Dendritic cell treated with granulocyte-macrophage colony-stimulating factor and Interleukin-4, amounts not matched to agents 40 ng/mL and 50 ng/mL, for 4 days (primary cell): ENCODE data around the gene RNLS.

Source experiments
- H3K27ac Mint-ChIP-seq: one replicate; pipeline ENCODE4 v1.8.0; 2022; ENCODE audit warnings: mild to moderate bottlenecking, mixed read lengths
- H3K27me3 Mint-ChIP-seq: one replicate; pipeline ENCODE4 v1.8.0; 2022; ENCODE audit warnings: mild to moderate bottlenecking, mixed read lengths
- H3K36me3 Mint-ChIP-seq: one replicate; pipeline ENCODE4 v1.8.0; 2022; ENCODE audit warnings: low read depth, mixed read lengths
- H3K4me1 Mint-ChIP-seq: one replicate; pipeline ENCODE4 v1.8.0; 2022; ENCODE audit warnings: low read depth, mixed read lengths
- H3K4me3 Mint-ChIP-seq: one replicate; pipeline ENCODE4 v1.8.0; 2022; ENCODE audit warnings: mild to moderate bottlenecking, moderate library complexity, mixed read lengths
- H3K9me3 Mint-ChIP-seq: one replicate; pipeline ENCODE4 v1.8.0; 2022; ENCODE audit warnings: mixed read lengths
- intact Hi-C: fragments of 100-400 bp; cut with micrococcal nuclease; formaldehyde crosslinking; loops from one replicate; pipeline ENCODE4 v1.15.0; 2022

The RNLS gene

DNA sequence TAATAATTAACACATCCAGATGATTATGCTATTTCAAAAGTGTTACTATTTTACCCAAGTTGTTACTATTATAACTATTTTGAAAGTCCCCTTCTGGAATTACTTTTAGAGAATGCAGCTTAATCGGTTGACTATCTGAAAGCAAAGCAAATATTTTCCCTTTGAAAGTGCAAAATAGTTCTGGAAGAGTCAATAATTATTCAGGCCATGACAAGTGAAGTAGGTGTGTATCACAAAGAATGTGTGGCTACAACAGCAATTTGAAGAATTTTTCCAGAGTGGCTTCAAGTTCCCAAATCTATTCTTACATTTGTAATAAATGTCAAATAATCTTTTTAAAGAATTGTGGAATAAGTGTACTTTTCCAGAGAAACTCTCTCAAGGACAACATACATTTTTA, 42.8 kb downstream of the RNLS start:
- no peaks in the 10 kb centered on the region for H3K36me3 Mint-ChIP-seq
- no peaks in the 10 kb centered on the region for H3K27me3 Mint-ChIP-seq
- intact Hi-C loops: no loop called here
- H3K9me3 Mint-ChIP-seq: no peaks in the 10 kb centered on the region
- H3K4me1 Mint-ChIP-seq: no peaks in the 10 kb centered on the region
- H3K27ac Mint-ChIP-seq: no peak overlapping the region
- H3K4me3 Mint-ChIP-seq: no peak overlapping the region

GRCh38 chr10:88538048-88538447, 45.1 kb downstream of the RNLS start:
- Mint-ChIP-seq H3K4me3 (no peak overlapping the region), H3K36me3 (no peaks in the 10 kb centered on the region), H3K27me3 (no peaks in the 10 kb centered on the region), H3K27ac (no peak overlapping the region), H3K9me3 (no peaks in the 10 kb centered on the region), H3K4me1 (no peaks in the 10 kb centered on the region)
- intact Hi-C loops: no loop called here

GRCh38 chr10:88537322-88537721, 45.8 kb downstream of the RNLS start:
- no peak overlapping the region for H3K27ac Mint-ChIP-seq
- intact Hi-C loops: no loop called here

GRCh38 chr10:88536437-88536836, 46.7 kb downstream of the RNLS start:
- Mint-ChIP-seq H3K4me3 (no peak overlapping the region), H3K27me3 (no peaks in the 10 kb centered on the region), H3K4me1 (no peaks in the 10 kb centered on the region), H3K27ac (no peak overlapping the region), H3K36me3 (no peaks in the 10 kb centered on the region), H3K9me3 (no peaks in the 10 kb centered on the region)
- intact Hi-C loops: no loop called here

More at GRCh38 chr10:88537322-88537721, 45.8 kb downstream of the RNLS start:
- Mint-ChIP-seq H3K9me3 (no peaks in the 10 kb centered on the region), H3K4me1 (no peaks in the 10 kb centered on the region), H3K27me3 (no peaks in the 10 kb centered on the region), H3K36me3 (no peaks in the 10 kb centered on the region), H3K4me3 (no peak overlapping the region)

DNA sequence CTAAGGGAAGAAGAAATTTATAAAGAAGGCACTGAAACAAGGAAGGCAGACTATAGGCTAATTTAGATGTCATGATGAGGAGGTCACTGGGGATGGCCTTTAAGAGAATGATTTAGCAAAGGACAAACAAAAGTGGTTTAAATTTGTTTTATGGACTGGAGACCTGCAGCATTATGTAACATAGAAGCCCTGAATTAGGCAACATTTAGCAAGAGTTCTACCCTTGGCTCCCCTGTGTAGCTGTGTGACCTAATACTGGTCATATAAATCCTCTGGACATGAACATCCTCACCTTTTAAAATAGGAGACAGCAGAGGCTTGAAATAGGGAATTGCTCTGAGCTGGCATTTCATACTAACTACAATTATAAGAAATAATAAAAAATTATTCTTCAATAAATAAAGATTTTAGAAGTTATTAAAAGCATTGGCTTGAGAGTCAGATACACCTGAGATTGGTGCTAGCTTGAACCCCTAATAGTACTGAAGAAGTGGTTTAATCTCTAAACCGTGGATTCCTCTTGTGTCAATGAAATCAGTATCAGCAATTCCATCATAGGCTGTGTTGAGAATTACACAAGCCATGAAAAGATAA, 48.9 kb downstream of the RNLS start:
- Mint-ChIP-seq H3K4me1 (no peaks in the 10 kb centered on the region), H3K9me3 (no peaks in the 10 kb centered on the region), H3K27ac (no peak overlapping the region), H3K36me3 (no peaks in the 10 kb centered on the region), H3K4me3 (no peak overlapping the region), H3K27me3 (no peaks in the 10 kb centered on the region)
- intact Hi-C loops: no loop called here

DNA sequence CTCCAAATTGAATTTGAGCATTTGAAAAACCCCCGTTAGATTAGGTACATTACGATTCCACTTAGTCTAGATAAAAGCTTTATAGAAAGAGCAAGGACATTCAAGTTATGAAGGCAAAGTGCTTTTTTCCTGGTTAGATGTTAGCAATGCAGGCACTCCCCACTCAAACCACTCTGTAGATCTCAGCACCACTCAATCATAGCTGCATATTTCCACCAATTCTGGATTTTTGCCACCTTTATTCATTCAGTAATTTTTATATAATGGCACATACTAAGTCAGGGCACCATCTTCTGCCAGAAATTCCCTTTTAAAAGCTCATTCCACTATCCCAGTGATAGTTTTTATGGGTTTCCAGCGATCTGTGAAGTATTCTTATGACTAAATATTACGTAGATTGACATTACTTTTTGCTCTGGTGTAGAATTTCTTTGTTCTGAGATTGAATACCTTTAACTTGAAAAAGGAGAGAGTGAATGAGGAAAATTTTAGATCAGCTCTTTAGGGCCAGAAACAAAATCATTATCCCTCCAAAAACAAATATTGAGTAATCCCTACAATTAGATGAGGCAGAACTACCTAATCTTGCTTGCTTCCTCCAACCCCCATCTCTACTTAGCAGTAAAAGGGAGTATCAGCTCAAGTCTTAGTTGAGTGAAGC, 51.6 kb downstream of the RNLS start:
- H3K27ac Mint-ChIP-seq: no peak overlapping the region
- H3K36me3 Mint-ChIP-seq: no peaks in the 10 kb centered on the region

GRCh38 chr10:88530629-88531391, 52.3 kb downstream of the RNLS start:
- H3K9me3 Mint-ChIP-seq: no peaks in the 10 kb centered on the region
- no peak overlapping the region for H3K4me3 Mint-ChIP-seq
- H3K36me3 Mint-ChIP-seq: no peaks in the 10 kb centered on the region
- H3K4me1 Mint-ChIP-seq: no peaks in the 10 kb centered on the region
- H3K27me3 Mint-ChIP-seq: no peaks in the 10 kb centered on the region
- H3K27ac Mint-ChIP-seq: no peak overlapping the region
- intact Hi-C loops: no loop called here

More for the DNA sequence above, 51.6 kb downstream of the RNLS start:
- H3K4me1 Mint-ChIP-seq: no peaks in the 10 kb centered on the region
- no peak overlapping the region for H3K4me3 Mint-ChIP-seq
- no peaks in the 10 kb centered on the region for H3K9me3 Mint-ChIP-seq
- no peaks in the 10 kb centered on the region for H3K27me3 Mint-ChIP-seq
- intact Hi-C loops: no loop called here

DNA sequence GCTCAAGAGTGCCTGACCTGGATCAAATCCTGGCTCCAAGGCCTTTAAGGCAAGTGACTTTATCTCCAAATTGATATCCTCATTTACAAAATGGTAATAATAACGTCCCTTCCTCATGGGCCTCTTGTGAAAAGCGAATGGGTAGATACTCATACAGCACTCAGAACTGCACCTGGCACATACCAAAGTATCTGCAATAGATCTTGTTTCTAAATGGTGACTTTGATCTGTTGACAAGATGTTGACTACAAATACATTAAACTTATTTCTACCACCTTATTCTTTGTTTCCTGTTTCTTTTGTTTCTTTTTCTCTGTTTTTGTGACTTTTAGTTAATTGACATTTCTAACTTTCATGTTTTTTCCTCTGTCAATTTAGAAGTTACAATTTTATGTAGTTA, 53.0 kb downstream of the RNLS start:
- Mint-ChIP-seq H3K4me3 (no peak overlapping the region), H3K4me1 (no peaks in the 10 kb centered on the region), H3K27me3 (no peaks in the 10 kb centered on the region), H3K9me3 (no peaks in the 10 kb centered on the region), H3K36me3 (no peaks in the 10 kb centered on the region), H3K27ac (no peak overlapping the region)
- intact Hi-C loops: no loop called here

DNA sequence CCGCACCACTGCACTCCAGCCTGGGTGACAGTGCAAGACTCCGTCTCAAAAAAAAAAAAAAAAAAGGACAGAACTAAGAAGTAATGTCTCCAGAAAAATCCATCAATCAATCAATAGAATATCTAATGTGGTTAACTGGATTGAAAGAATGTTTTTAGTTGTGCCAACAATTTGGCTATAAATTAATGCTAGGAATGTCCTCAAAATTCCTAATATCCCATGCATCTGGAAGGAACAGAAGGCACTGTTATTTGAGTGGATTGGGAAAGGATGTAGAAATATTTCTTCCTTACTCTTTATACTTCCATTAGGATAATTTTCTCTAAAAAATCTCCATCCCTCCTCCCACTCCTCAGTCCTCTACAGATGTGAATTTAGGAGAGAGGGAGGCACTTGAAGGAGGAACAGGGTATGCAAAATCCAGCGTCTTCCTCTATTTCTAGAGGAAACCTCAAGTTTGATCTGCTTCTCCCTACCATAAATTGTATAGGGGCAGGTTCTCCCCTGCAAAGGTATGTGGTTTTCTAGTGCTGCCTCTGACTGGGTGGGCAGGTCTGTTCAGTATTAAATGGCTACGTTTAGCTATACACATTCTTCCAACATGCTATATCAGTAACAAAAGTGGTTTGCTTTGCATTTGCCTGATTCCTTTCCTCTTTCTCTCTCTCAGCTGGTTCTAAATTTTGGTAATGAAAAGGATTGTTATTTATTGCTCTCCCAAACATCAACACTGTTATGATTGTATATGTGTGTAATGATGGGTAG, 54.1 kb downstream of the RNLS start:
- Mint-ChIP-seq H3K27ac (no peak overlapping the region), H3K27me3 (no peaks in the 10 kb centered on the region), H3K36me3 (no peaks in the 10 kb centered on the region), H3K4me1 (no peaks in the 10 kb centered on the region), H3K4me3 (no peak overlapping the region), H3K9me3 (no peaks in the 10 kb centered on the region)
- intact Hi-C loops: no loop called here

GRCh38 chr10:88528201-88528600, 54.9 kb downstream of the RNLS start:
- intact Hi-C loops: no loop called here
- Mint-ChIP-seq H3K4me1 (no peaks in the 10 kb centered on the region), H3K36me3 (no peaks in the 10 kb centered on the region), H3K4me3 (no peak overlapping the region), H3K9me3 (no peaks in the 10 kb centered on the region), H3K27ac (no peak overlapping the region), H3K27me3 (no peaks in the 10 kb centered on the region)

- Mint-ChIP-seq H3K36me3 (no peaks in the 10 kb centered on the region), H3K27me3 (no peaks in the 10 kb centered on the region), H3K4me3 (no peak overlapping the region), H3K9me3 (no peaks in the 10 kb centered on the region), H3K4me1 (no peaks in the 10 kb centered on the region), H3K27ac (no peak overlapping the region)
- intact Hi-C loops: no loop called here
Measured at GRCh38 chr10:88527245-88527644, 55.9 kb downstream of the RNLS start.

DNA sequence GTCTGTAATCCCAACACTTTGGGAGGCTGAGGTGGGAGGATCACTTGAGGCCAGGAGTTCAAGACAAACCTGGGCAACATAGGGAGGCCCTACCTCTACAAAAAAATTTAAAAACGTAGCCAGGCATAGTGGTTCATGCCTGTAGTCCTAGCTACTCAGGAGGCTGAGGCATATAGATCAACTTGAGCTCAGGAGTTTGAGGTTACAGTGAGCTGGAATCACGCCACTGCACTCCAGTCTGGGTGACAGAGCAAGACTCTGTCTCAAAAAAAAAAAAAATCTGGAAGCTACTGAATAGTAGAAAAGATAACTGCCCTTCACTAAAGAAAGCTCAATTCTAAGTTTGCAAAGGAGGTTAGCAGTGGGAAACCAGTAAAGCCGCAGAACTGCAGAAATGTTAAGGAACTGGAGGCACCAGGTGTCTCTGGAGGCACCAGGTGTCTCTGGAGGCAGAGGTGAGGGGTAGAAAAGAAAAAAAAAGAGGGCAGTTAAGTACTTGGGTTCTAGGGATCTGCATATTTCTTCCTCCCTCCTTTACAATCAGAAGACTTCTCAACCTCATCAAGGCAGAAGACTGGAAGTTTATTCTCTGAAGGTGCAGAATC, 56.5 kb downstream of the RNLS start:
- Mint-ChIP-seq H3K4me1 (no peaks in the 10 kb centered on the region), H3K4me3 (no peak overlapping the region), H3K9me3 (no peaks in the 10 kb centered on the region), H3K36me3 (no peaks in the 10 kb centered on the region), H3K27ac (no peak overlapping the region), H3K27me3 (no peaks in the 10 kb centered on the region)
- intact Hi-C loops: no loop called here

DNA sequence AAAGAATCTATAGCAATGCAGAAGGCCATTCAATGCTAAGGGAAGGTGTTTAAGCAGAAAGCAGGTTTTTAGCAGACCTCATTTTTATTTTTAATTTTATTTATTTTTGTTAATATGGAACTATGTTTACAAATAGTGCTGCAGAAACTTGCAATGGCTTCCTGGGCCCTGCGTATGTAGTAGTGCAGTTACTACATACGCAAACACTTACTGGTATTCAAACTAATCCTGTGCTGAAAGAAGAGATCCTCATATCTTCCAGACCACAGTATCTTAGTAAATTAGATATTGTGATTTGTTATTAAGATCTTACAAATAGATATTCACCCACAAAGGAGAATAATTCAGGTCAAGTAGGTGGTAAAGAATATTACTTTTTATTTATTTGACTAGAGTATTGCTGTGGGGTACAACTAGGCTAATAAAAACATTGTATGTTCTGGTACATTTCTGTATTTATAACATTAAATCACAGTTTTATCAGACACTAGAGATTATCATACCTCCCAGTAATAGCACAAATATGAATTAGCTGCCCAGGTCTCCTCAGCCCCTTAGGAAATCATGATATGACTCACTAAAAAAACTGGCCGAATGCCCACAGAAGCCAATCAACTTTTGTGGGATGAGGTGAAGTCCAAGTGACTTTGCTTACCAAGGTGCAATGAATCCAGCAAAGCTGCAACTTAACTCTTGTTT, 57.6 kb downstream of the RNLS start:
- Mint-ChIP-seq H3K27me3 (no peaks in the 10 kb centered on the region), H3K36me3 (no peaks in the 10 kb centered on the region), H3K9me3 (no peaks in the 10 kb centered on the region), H3K27ac (no peak overlapping the region), H3K4me3 (no peak overlapping the region), H3K4me1 (no peaks in the 10 kb centered on the region)
- intact Hi-C loops: no loop called here
